Measurements from ENCODE around the gene MRPL42.

The MRPL42 gene

GRCh38 chr12:93502802-93503623 lies 35.7 kb downstream of the MRPL42 start:
- Histone ChIP-seq H2BK15ac (ENCODE audit: low read length) (no peak overlapping the region), H2BK12ac (ENCODE audit: low read length) (no peak overlapping the region), H2AK5ac (ENCODE audit: low read depth, low read length) (no peak overlapping the region), H3K79me1 (ENCODE audit: low read depth, low read length) (no peaks in the 10 kb centered on the region), H3K4me1 (ENCODE audit: control insufficient read depth in 2 of 2, insufficient read depth in 1 of 2, low read depth in 1 of 2, low read length in 2 of 2) (no peaks in the 10 kb centered on the region), H2BK120ac (ENCODE audit: low read depth, low read length) (no peak overlapping the region), H4K8ac (ENCODE audit: low read depth, low read length) (no peak overlapping the region), H4K91ac (ENCODE audit: low read depth, low read length, poor library complexity) (no peak overlapping the region), H3K9ac (ENCODE audit: low read depth, low read length, poor library complexity) (no peak overlapping the region), H3K23ac (ENCODE audit: low read depth, low read length, poor library complexity) (no peak overlapping the region), H3K27me3 (ENCODE audit: control insufficient read depth in 3 of 3, insufficient read depth in 3 of 3, low read depth in 1 of 3, low read length in 3 of 3) (no peaks in the 10 kb centered on the region), H3K4me3 (ENCODE audit: low read length in 2 of 2) (no peak overlapping the region), H3K18ac (ENCODE audit: low read length) (no peak overlapping the region), H3K4me2 (ENCODE audit: insufficient read depth, low read length, poor library complexity, severe bottlenecking) (no peak overlapping the region), H3K4ac (ENCODE audit: low read length) (no peak overlapping the region), H3K27ac (replicated peaks; ENCODE audit: low read length) (no peak overlapping the region), H2BK5ac (ENCODE audit: low read length) (no peak overlapping the region), H3K9me3 (replicated peaks in 1 of 2; ENCODE audit: control insufficient read depth in 2 of 2, insufficient read depth in 1 of 2, low read depth in 1 of 2, low read length in 2 of 2) (no peaks in the 10 kb centered on the region), H2AFZ (ENCODE audit: low read length) (no peak overlapping the region), H3K36me3 (replicated peaks in 1 of 2; ENCODE audit: control insufficient read depth in 2 of 2, insufficient read depth in 2 of 2, low read length in 2 of 2) (peaks cover 5 to 76% of the 10 kb centered on the region in 2 donors), H3K14ac (ENCODE audit: low read length) (no peak overlapping the region)
- WGBS, 2 donors (ENCODE audit: extremely low coverage in 2 of 2, insufficient read length in 2 of 2, insufficient replicate concordance in 1 of 2) = no CpG with 5 or more reads among the region's 11 CpGs
- peak; percentile 21 for DNase-seq (ENCODE audit: low spot score)

GRCh38 chr12:93507165-93507564 lies 39.9 kb downstream of the MRPL42 start:
- no peaks in the 10 kb centered on the region for H3K9me3 ChIP-seq (replicated peaks in 1 of 2; ENCODE audit: control insufficient read depth in 2 of 2, insufficient read depth in 1 of 2, low read depth in 1 of 2, low read length in 2 of 2)
- H3K4me2 ChIP-seq (ENCODE audit: insufficient read depth, low read length, poor library complexity, severe bottlenecking) = no peak overlapping the region
- no peak overlapping the region for H2BK120ac ChIP-seq (ENCODE audit: low read depth, low read length)
- H2BK12ac ChIP-seq (ENCODE audit: low read length) = no peak overlapping the region
- no peaks in the 10 kb centered on the region for H3K27me3 ChIP-seq (ENCODE audit: control insufficient read depth in 3 of 3, insufficient read depth in 3 of 3, low read depth in 1 of 3, low read length in 3 of 3)
- H3K4me1 ChIP-seq (ENCODE audit: control insufficient read depth in 2 of 2, insufficient read depth in 1 of 2, low read depth in 1 of 2, low read length in 2 of 2) = no peaks in the 10 kb centered on the region
- H4K8ac ChIP-seq (ENCODE audit: low read depth, low read length) = no peak overlapping the region
- no peak overlapping the region for H3K4ac ChIP-seq (ENCODE audit: low read length)
- no peak overlapping the region for H3K14ac ChIP-seq (ENCODE audit: low read length)
- no peak overlapping the region for H3K4me3 ChIP-seq (ENCODE audit: low read length in 2 of 2)
- H3K9ac ChIP-seq (ENCODE audit: low read depth, low read length, poor library complexity) = no peak overlapping the region
- H3K27ac ChIP-seq (replicated peaks; ENCODE audit: low read length) = no peak overlapping the region
- H2AFZ ChIP-seq (ENCODE audit: low read length) = no peak overlapping the region
- no peak overlapping the region for H3K18ac ChIP-seq (ENCODE audit: low read length)
- no peak overlapping the region for H2BK5ac ChIP-seq (ENCODE audit: low read length)
- no peak for DNase-seq (ENCODE audit: low spot score)
- H2BK15ac ChIP-seq (ENCODE audit: low read length) = no peak overlapping the region
- peaks cover 5 to 56% of the 10 kb centered on the region in 2 donors for H3K36me3 ChIP-seq (replicated peaks in 1 of 2; ENCODE audit: control insufficient read depth in 2 of 2, insufficient read depth in 2 of 2, low read length in 2 of 2)
- H3K23ac ChIP-seq (ENCODE audit: low read depth, low read length, poor library complexity) = no peak overlapping the region
- H2AK5ac ChIP-seq (ENCODE audit: low read depth, low read length) = no peak overlapping the region
- H3K79me1 ChIP-seq (ENCODE audit: low read depth, low read length) = no peaks in the 10 kb centered on the region
- no peak overlapping the region for H4K91ac ChIP-seq (ENCODE audit: low read depth, low read length, poor library complexity)

- Histone ChIP-seq H3K4me2 (ENCODE audit: insufficient read depth, low read length, poor library complexity, severe bottlenecking) (no peak overlapping the region), H3K36me3 (replicated peaks in 1 of 2; ENCODE audit: control insufficient read depth in 2 of 2, insufficient read depth in 2 of 2, low read length in 2 of 2) (peaks cover 2 to 34% of the 10 kb centered on the region in 2 donors), H2BK12ac (ENCODE audit: low read length) (no peak overlapping the region), H3K18ac (ENCODE audit: low read length) (no peak overlapping the region), H3K9ac (ENCODE audit: low read depth, low read length, poor library complexity) (no peak overlapping the region), H3K23ac (ENCODE audit: low read depth, low read length, poor library complexity) (no peak overlapping the region), H3K4me3 (ENCODE audit: low read length in 2 of 2) (no peak overlapping the region), H3K27ac (replicated peaks; ENCODE audit: low read length) (no peak overlapping the region), H4K91ac (ENCODE audit: low read depth, low read length, poor library complexity) (no peak overlapping the region), H3K4me1 (ENCODE audit: control insufficient read depth in 2 of 2, insufficient read depth in 1 of 2, low read depth in 1 of 2, low read length in 2 of 2) (no peaks in the 10 kb centered on the region), H3K14ac (ENCODE audit: low read length) (no peak overlapping the region), H2BK120ac (ENCODE audit: low read depth, low read length) (no peak overlapping the region), H3K27me3 (ENCODE audit: control insufficient read depth in 3 of 3, insufficient read depth in 3 of 3, low read depth in 1 of 3, low read length in 3 of 3) (no peaks in the 10 kb centered on the region), H4K8ac (ENCODE audit: low read depth, low read length) (no peak overlapping the region), H3K79me1 (ENCODE audit: low read depth, low read length) (no peaks in the 10 kb centered on the region), H2BK5ac (ENCODE audit: low read length) (no peak overlapping the region), H2BK15ac (ENCODE audit: low read length) (no peak overlapping the region), H3K9me3 (replicated peaks in 1 of 2; ENCODE audit: control insufficient read depth in 2 of 2, insufficient read depth in 1 of 2, low read depth in 1 of 2, low read length in 2 of 2) (no peaks in the 10 kb centered on the region), H3K4ac (ENCODE audit: low read length) (no peak overlapping the region), H2AK5ac (ENCODE audit: low read depth, low read length) (no peak overlapping the region), H2AFZ (ENCODE audit: low read length) (no peak overlapping the region)
- no CpG with 5 or more reads among the region's 1 CpG for WGBS, 2 donors (ENCODE audit: extremely low coverage in 2 of 2, insufficient read length in 2 of 2, insufficient replicate concordance in 1 of 2)
- no peak for DNase-seq (ENCODE audit: low spot score)
Observed at GRCh38 chr12:93509506-93509905, 42.2 kb downstream of the MRPL42 start.

- H3K23ac ChIP-seq (ENCODE audit: low read depth, low read length, poor library complexity) = no peak overlapping the region
- no peak overlapping the region for H2BK120ac ChIP-seq (ENCODE audit: low read depth, low read length)
- H3K9me3 ChIP-seq (replicated peaks in 1 of 2; ENCODE audit: control insufficient read depth in 2 of 2, insufficient read depth in 1 of 2, low read depth in 1 of 2, low read length in 2 of 2) = no peaks in the 10 kb centered on the region
- no peak overlapping the region for H3K4me3 ChIP-seq (ENCODE audit: low read length in 2 of 2)
- no peak overlapping the region for H3K14ac ChIP-seq (ENCODE audit: low read length)
- H3K18ac ChIP-seq (ENCODE audit: low read length) = no peak overlapping the region
- H3K4me1 ChIP-seq (ENCODE audit: control insufficient read depth in 2 of 2, insufficient read depth in 1 of 2, low read depth in 1 of 2, low read length in 2 of 2) = no peaks in the 10 kb centered on the region
- H3K27me3 ChIP-seq (ENCODE audit: control insufficient read depth in 3 of 3, insufficient read depth in 3 of 3, low read depth in 1 of 3, low read length in 3 of 3) = no peaks in the 10 kb centered on the region
- no peak overlapping the region for H2BK12ac ChIP-seq (ENCODE audit: low read length)
- no peak overlapping the region for H4K91ac ChIP-seq (ENCODE audit: low read depth, low read length, poor library complexity)
- no peaks in the 10 kb centered on the region for H3K79me1 ChIP-seq (ENCODE audit: low read depth, low read length)
- no peak overlapping the region for H2AFZ ChIP-seq (ENCODE audit: low read length)
- no peak overlapping the region for H3K9ac ChIP-seq (ENCODE audit: low read depth, low read length, poor library complexity)
- H3K4me2 ChIP-seq (ENCODE audit: insufficient read depth, low read length, poor library complexity, severe bottlenecking) = no peak overlapping the region
- no peak overlapping the region for H2AK5ac ChIP-seq (ENCODE audit: low read depth, low read length)
- no peak overlapping the region for H2BK5ac ChIP-seq (ENCODE audit: low read length)
- no peak overlapping the region for H2BK15ac ChIP-seq (ENCODE audit: low read length)
- peaks cover 0 to 2% of the 10 kb centered on the region in 2 donors for H3K36me3 ChIP-seq (replicated peaks in 1 of 2; ENCODE audit: control insufficient read depth in 2 of 2, insufficient read depth in 2 of 2, low read length in 2 of 2)
- H4K8ac ChIP-seq (ENCODE audit: low read depth, low read length) = no peak overlapping the region
- no peak overlapping the region for H3K27ac ChIP-seq (replicated peaks; ENCODE audit: low read length)
- WGBS, 2 donors (ENCODE audit: extremely low coverage in 2 of 2, insufficient read length in 2 of 2, insufficient replicate concordance in 1 of 2) = no CpG with 5 or more reads among the region's 5 CpGs
- DNase-seq (ENCODE audit: low spot score) = no peak
- H3K4ac ChIP-seq (ENCODE audit: low read length) = no peak overlapping the region
Observed at GRCh38 chr12:93514853-93515252, 47.5 kb downstream of the MRPL42 start.

Data from neuronal stem cell (in vitro differentiated cells).